Measurements from ENCODE around the gene PCTP.

The PCTP gene

DNA sequence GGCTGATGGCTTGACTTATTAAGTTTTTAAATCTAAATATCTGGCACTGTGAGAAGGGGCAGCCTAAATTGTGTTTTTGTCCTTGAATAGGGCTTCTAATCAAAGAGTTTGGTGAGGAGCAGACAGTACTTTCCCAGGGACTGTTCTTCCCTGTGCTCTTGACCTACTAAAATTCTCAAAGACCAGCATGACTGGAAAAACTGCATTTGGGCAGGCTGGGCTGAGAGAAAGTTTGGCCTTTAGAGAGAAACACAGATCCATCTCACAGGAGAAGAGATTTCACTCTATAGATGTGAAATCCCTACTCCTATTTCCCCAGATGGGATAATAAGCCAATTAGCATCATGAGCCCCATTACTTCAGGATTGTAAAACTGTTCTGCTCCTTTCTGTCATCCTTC lies 7.3 kb downstream of the PCTP start:
- DNase-seq = no peak

DNA sequence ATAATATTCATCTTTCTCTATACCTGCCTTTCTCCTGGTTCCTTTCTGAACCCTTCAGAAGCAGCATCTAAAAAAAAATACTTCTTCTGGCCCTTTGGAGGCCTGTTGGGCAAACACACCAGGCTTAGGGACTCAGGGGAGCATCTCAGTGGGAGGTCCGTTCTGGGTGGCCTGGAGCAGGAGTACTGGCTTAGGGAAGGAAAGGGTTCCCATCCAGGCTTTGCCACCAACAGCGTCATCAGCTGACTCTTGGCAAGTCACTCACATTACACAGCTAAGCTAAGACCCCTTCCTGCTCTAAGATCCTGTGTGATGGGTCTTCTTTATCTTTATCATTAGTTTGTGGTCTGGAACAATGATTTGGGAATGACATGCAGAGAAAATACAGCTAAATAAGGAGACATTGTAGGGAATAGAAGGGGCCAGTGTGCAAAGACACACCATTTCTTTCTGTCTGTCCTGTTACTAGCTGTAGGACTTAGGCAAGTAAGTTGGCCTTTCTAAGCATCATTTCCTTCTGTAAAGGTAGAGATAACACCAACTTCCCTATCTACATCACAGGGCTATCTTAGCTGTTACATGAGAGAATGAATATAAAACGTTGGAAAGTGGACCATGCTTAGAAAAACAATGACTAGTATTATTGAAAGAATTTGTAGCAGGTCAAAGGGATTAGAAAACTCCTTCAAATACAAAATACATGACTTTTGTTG lies 9.9 kb downstream of the PCTP start:
- no peak for DNase-seq

DNA sequence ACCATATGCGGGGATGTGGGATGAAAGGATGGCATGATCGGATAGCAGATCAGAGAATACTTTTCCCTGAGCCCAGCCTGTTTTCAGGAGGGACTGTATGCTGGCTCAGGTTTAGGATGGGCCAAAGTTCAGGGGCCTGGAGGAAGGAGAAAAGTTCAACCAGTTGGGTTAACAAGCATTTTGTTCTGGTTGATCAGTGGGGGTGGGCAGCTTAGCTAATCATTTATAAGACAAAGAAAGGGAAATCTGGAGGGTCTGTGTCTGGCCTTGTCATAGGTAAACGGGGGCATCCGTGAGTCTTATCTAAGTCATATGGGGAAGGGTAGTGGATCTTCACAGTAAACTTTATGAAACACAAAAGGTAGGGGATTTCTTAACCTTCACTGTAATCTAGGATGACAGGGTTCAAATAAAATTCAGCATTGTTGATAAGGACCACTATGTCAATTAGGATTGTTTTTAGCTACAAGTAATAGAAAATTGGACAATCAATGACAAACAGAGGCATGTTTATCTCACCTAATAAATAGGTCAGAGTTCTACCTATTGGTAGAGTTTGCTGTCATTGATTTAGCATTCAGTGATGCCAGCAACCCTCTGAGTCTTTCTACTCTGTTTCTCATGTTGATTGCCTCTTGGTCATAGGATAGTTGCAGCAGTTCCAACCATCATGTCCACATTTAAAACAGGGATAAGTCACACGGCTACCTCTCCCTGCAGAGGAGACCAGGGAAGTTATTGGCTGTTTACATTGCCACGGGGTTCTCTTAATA lies 11.4 kb downstream of the PCTP start:
- no peak for DNase-seq

- no peak for DNase-seq
Observed at GRCh38 chr17:55763856-55764255, 13.0 kb downstream of the PCTP start.

DNA sequence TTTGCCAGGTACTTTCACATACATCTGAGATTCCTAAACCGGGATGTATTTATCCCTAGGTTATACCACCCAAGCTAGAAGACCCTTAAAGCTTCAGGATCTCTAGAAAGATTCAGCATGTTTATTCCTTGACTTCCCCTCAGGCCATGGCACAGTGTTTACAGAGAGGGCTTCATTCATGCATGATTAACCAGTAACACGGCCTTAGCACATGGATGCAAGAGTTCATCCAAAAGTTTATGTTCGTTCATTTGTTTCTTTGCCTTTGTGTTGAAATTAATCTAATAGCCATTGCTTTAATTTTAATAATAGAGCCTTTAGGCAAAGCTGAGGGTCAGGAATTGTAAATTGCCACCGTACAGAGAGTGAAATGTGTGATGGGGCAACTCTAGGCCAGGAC lies 13.8 kb downstream of the PCTP start:
- no peak for DNase-seq

DNA sequence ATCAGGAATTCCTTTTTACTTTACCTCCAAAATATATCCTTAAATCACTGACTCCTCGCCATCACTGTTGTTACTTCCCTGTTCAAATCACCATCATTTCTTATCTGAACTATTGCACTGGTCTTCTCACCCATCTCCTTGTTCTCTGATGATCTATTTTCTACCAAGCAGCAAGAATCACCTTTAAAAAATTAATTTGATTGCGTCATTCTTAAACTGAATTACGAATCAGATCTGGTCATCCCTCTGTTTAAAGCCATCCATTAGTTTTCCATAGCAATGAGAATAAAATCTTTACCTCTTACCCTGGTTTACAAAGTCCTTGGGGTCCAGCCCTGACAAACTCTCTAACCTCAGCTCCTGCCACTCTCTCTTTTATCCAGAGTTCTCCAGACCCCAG lies 14.6 kb downstream of the PCTP start:
- no peak for DNase-seq

GRCh38 chr17:55768936-55769624 lies 18.2 kb downstream of the PCTP start:
- DNase-seq = no peak

DNA sequence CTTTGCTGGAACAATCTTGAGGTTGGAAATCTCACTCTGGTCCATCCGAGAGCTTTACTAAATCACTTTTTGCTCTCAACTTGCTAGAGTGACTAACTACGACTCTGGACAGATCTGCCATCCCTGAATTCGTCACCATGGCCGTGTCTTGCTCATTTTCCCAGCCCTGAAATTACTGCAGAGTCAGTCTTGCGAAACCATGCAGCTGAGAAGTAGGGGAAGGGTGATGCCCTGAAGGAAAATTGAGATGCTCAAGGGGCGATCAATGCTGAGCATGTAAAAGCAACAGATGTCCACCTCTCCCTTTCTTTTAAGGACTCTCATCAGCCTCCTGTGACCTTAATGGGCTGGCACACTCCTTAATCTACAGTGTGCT lies 18.8 kb downstream of the PCTP start:
- no peak for DNase-seq

- peak; percentile 61 for DNase-seq
Observed at GRCh38 chr17:55770196-55770870, 19.5 kb downstream of the PCTP start.

GRCh38 chr17:55772086-55772485 lies 21.2 kb downstream of the PCTP start:
- DNase-seq = no peak

- no peak for DNase-seq
Observed at GRCh38 chr17:55773671-55774070, 22.8 kb downstream of the PCTP start.

DNA sequence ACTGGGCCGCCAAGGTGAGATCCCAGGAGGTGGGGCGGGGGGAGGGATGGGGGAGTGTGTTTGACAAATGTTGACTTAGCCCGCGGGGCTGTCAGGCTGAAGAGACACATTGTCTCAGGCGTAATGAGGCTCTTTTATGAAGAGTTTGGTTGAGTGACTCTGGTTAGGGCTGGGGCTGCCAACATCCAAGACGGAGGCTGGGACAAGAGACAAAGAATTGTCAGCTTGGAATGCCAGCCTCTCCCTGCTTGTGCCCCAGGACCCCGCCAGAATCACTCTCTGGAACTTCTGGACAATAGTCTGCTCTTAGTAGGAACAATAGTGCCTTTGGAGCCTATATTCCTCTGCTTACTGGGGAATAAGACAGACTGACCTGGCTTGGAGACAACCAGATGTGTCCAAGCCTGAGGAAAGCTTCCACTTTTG lies 24.0 kb downstream of the PCTP start:
- no peak for DNase-seq

- DNase-seq = no peak
Observed at GRCh38 chr17:55776271-55776670, 25.4 kb downstream of the PCTP start.

DNA sequence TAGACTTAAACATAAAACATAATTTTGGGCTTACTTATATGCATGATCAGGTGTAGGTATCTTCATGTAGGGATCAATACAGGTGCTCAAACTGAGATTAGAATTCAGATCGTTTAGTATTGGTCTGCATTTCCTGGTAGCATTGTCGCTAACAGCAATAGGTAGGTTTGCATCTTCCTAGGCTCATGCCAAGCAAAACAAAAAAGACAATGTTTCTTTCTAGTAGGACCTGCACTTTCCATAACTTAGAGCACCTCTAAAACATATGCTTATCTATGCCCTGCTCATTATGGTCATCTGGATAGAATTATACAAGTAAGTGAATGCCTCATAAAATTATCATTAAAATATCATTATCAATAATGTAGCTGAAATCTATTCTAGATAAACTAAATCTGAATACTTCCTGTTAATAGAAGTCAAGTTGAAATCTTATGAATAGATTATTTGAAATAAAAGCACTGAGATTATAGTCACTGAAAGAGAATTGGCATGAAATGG lies 26.7 kb downstream of the PCTP start:
- no peak for DNase-seq

GRCh38 chr17:55778389-55779118 lies 27.7 kb downstream of the PCTP start:
- DNase-seq = no peak

GRCh38 chr17:55783684-55784245 lies 32.9 kb downstream of the PCTP start:
- DNase-seq = peak; percentile 41

- DNase-seq = no peak
Observed at GRCh38 chr17:55784666-55785065, 33.8 kb downstream of the PCTP start.

- DNase-seq = no peak
Observed at GRCh38 chr17:55785181-55785580, 34.3 kb downstream of the PCTP start.

GRCh38 chr17:55793272-55793671 lies 42.4 kb downstream of the PCTP start:
- DNase-seq = no peak

DNA sequence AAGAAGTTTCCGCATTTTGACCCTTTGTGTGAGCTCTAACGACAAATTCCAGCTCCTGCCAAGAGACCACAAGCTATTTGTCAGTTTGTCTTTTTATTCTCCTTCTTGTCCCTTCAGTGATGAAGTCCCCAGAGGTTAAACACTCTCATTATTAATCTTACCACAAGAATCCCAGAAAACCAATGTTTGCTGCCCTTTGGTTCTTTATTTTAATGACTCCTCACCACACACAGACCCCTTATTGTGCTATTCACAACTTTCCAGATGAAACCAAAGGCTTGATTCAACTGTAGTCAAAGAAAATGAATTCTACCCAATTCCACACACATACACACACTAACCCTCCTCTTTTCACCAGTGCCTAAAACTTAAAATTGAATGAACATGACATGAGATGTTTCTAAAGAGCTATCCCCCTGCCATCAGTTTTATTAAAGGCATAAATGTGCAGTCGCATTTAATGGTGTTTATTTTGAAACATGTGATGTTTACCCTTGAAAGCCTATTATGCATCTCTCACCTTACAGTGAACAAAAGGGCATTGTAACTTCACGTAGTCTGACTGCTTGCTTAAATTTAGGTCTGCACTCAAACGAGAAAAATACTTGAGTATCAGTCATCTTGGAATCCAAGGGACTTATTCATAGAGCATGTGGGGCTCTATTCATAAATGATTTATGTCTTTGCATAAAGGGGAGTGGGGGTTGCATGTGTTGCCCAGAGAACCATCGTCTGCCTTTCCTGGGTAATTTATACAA lies 44.1 kb downstream of the PCTP start:
- DNase-seq = peak; percentile 12

DNA sequence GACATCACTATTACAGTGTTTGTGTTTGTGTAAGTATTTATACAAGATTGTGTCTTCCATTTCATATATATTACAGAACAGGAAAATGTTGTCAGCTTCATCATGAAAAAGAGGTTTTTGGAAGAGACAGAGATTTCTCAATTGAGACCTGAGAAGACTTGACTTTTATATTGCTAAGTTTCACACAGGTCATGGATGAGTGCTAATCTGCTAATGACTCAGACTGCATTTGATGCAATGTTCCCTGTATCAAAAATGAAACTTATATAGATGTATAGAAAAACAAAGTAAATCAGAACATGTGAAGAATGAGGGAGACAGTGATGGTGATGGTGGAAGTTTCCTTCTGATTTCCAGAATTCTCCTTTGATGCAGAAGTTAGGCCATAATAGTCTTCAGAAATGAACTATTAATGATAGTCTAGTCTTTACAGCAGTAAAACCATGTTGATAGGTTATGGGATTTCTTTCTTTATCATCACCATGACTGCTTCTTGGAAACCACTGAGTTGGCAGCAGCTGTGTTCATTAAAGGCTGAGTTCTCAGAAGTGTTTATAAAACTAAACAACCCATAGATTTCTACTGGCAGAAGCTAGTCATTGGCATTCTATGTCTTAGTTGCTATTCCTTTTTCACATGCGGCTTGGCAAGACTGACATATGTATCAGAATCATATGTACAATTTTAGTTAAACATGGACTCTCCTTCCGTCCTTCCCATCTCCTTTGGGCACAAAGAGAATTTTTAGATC lies 56.1 kb downstream of the PCTP start:
- no peak for DNase-seq

Measured in DMS53 (cell line).